Endothelial cell (in vitro differentiated cells): ENCODE data around the gene CDK13. TPM values are rescaled to one million over a fixed set of nuclear protein-coding genes. Genes with fewer than 3 reads are reported as not detected.

Experiments
- DNase-seq: peaks from one replicate; pipeline ENCODE4 v3.0.0; 2021; ENCODE audit warnings: low spot score
- H3K27ac Mint-ChIP-seq: one replicate; pipeline ENCODE4 v1.8.0; 2021; ENCODE audit warnings: mixed read lengths, inconsistent platforms; ENCODE audit not compliant: unreplicated experiment
- H3K27me3 Mint-ChIP-seq: one replicate; pipeline ENCODE4 v1.8.0; 2021; ENCODE audit warnings: mild to moderate bottlenecking, moderate library complexity, mixed read lengths, inconsistent platforms; ENCODE audit not compliant: unreplicated experiment
- H3K36me3 Mint-ChIP-seq: one replicate; pipeline ENCODE4 v1.8.0; 2021; ENCODE audit warnings: mild to moderate bottlenecking, low read depth, mixed read lengths, inconsistent platforms; ENCODE audit not compliant: unreplicated experiment
- H3K4me1 Mint-ChIP-seq: one replicate; pipeline ENCODE4 v1.8.0; 2021; ENCODE audit warnings: mild to moderate bottlenecking, mixed read lengths, inconsistent platforms; ENCODE audit not compliant: unreplicated experiment
- H3K4me3 Mint-ChIP-seq: one replicate; pipeline ENCODE4 v1.8.0; 2021; ENCODE audit warnings: mild to moderate bottlenecking, mixed read lengths, inconsistent platforms; ENCODE audit not compliant: unreplicated experiment
- H3K9me3 Mint-ChIP-seq: one replicate; pipeline ENCODE4 v1.8.0; 2021; ENCODE audit warnings: mixed read lengths, inconsistent platforms; ENCODE audit not compliant: unreplicated experiment
- total RNA-seq: library from RNA; stranded (reverse); fragmentation: NEBNext Ultra II Directional; extraction: Animal tissue kit (Norgen Biotek cat#: 25700); gene quantifications from one replicate; pipeline ENCODE4 v1.2.1, GENCODE V29; 2021; ENCODE audit not compliant: unreplicated experiment
- TF ChIP-seq, protein P1 (sequence below): fragments of 200-600 bp; sonication (generic); IDR thresholded peaks from one replicate; pipeline ENCODE4 v1.5.0; 2021; ENCODE audit warnings: antibody characterized with exemption; ENCODE audit not compliant: unreplicated experiment

Gene CDK13
- total RNA-seq, 1 donor from 2014 or later, result 52.9 TPM

DNA sequence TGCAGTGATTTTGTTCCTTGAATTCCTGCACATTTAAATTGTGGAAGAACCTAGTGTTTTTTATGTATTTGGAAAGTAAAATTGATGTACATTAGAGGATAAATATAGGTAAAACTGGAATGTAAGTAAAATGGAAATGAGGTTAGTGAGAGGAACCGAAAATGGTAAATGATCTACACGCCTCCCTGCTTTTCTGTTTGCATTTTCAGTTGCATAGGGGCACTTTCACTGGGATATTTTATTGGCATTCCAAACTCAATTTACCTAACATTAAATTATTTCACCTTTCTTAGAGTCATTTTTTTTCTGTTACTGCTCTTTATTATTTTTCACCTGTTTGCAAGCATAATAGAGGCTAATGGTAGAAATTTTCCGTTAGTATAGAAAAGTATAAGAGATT, 8.0 kb downstream of the CDK13 start:
- no peak overlapping the region for H3K4me3 Mint-ChIP-seq
- no peak overlapping the region for H3K27ac Mint-ChIP-seq
- TF ChIP-seq, protein P1, sequence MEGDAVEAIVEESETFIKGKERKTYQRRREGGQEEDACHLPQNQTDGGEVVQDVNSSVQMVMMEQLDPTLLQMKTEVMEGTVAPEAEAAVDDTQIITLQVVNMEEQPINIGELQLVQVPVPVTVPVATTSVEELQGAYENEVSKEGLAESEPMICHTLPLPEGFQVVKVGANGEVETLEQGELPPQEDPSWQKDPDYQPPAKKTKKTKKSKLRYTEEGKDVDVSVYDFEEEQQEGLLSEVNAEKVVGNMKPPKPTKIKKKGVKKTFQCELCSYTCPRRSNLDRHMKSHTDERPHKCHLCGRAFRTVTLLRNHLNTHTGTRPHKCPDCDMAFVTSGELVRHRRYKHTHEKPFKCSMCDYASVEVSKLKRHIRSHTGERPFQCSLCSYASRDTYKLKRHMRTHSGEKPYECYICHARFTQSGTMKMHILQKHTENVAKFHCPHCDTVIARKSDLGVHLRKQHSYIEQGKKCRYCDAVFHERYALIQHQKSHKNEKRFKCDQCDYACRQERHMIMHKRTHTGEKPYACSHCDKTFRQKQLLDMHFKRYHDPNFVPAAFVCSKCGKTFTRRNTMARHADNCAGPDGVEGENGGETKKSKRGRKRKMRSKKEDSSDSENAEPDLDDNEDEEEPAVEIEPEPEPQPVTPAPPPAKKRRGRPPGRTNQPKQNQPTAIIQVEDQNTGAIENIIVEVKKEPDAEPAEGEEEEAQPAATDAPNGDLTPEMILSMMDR, result no peak
- peaks cover 5% of the 10 kb centered on the region for H3K36me3 Mint-ChIP-seq
- H3K9me3 Mint-ChIP-seq, result no peaks in the 10 kb centered on the region
- peaks cover 2% of the 10 kb centered on the region for H3K27me3 Mint-ChIP-seq
- DNase-seq, result no peak
- peaks cover 7% of the 10 kb centered on the region for H3K4me1 Mint-ChIP-seq

DNA sequence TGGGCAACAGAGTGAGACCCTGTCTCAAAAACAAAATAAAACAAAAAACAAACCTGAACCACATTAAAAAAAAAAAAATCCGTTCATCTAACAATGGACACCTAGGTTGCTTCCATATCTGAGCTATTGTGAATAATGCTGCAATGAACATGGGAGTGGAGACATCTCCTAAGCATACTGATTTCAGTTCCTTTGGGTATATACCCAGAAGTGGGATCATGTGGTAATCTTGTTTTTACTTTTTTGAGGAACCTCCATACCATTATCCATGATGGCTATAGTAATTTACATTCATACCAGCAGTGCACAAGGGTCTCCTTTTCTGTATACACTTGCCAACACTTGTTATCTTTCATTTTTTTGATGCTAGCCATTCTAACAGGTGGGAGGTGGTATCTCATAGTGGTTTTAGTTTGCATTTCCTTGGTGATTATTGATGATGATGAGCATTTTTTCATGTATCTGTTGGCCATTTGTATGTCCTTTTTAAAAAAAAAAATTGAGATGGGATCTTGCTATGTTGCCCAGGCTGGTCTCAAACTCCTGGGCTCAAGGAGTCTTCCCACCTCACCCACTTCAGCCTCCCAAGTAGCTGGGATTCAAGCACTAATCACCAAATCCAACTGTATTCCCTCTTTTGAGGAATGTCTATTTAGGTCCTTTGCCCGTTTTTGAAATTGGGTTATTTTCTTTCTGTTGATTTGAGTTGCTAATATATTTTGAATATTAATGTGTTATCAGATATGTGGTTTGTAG, 17.5 kb downstream of the CDK13 start:
- TF ChIP-seq, protein P1, result no peak
- Mint-ChIP-seq H3K9me3 (no peaks in the 10 kb centered on the region), H3K4me1 (peaks cover 6% of the 10 kb centered on the region)

DNA sequence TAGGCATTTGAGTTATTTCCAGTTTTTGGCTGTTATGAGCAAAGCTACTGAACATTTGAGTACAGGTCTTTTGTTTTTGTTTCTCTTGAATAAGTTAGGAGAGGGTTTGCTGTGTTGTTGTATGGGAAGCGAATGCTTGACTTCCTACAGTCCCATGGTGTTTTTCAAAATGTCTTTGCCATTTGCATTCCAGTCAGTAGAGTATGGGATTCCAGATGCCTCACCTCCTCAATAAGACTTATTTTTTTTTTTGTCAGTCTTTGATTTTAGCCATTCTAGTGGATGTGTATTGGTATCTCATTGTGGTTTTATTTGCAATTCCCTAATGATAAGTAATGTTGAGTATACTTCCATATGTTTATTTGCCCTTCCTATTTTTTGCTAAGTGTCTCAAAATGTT, 19.4 kb downstream of the CDK13 start:
- H3K9me3 Mint-ChIP-seq, result no peaks in the 10 kb centered on the region
- TF ChIP-seq, protein P1, result no peak

More for the DNA sequence above, 17.5 kb downstream of the CDK13 start:
- Mint-ChIP-seq H3K36me3 (peaks cover 4% of the 10 kb centered on the region), H3K27me3 (no peaks in the 10 kb centered on the region), H3K4me3 (no peak overlapping the region), H3K27ac (no peak overlapping the region)
- DNase-seq, result no peak

GRCh38 chr7:39971924-39972323, 21.9 kb downstream of the CDK13 start:
- H3K27ac Mint-ChIP-seq, result no peak overlapping the region
- no peaks in the 10 kb centered on the region for H3K27me3 Mint-ChIP-seq
- DNase-seq, result no peak
- H3K9me3 Mint-ChIP-seq, result no peaks in the 10 kb centered on the region
- TF ChIP-seq, protein P1, result no peak
- H3K36me3 Mint-ChIP-seq, result no peaks in the 10 kb centered on the region
- H3K4me1 Mint-ChIP-seq, result no peaks in the 10 kb centered on the region
- H3K4me3 Mint-ChIP-seq, result no peak overlapping the region

More for the DNA sequence above, 19.4 kb downstream of the CDK13 start:
- H3K4me1 Mint-ChIP-seq, result peaks cover 6% of the 10 kb centered on the region
- no peak for DNase-seq
- no peaks in the 10 kb centered on the region for H3K27me3 Mint-ChIP-seq
- peaks cover 4% of the 10 kb centered on the region for H3K36me3 Mint-ChIP-seq
- H3K4me3 Mint-ChIP-seq, result no peak overlapping the region
- no peak overlapping the region for H3K27ac Mint-ChIP-seq

- no peak for DNase-seq
- H3K27ac Mint-ChIP-seq, result no peak overlapping the region
- H3K4me1 Mint-ChIP-seq, result no peaks in the 10 kb centered on the region
- H3K9me3 Mint-ChIP-seq, result no peaks in the 10 kb centered on the region
- TF ChIP-seq, protein P1, result no peak
- H3K36me3 Mint-ChIP-seq, result no peaks in the 10 kb centered on the region
- no peaks in the 10 kb centered on the region for H3K27me3 Mint-ChIP-seq
- H3K4me3 Mint-ChIP-seq, result no peak overlapping the region
These were observed 23.7 kb downstream of the CDK13 start for GRCh38 chr7:39973801-39974200.
